K562 (cell line): ENCODE data around the gene TTC24. TPM values are rescaled to one million over a fixed set of nuclear protein-coding genes. Genes with fewer than 3 reads are reported as not detected.

Experiments
- CBFA2T2 ChIP-seq: fragments of 450-650 bp; conservative IDR thresholded peaks from 2 replicates; pipeline ENCODE4 v1.6.1; 2017; ENCODE audit warnings: mild to moderate bottlenecking
- CCNT2 ChIP-seq: IDR thresholded peaks from 2 replicates; pipeline ENCODE4 v1.6.1; 2011; ENCODE audit warnings: borderline replicate concordance, low read depth, mild to moderate bottlenecking, moderate library complexity, mixed read lengths, low read length; ENCODE audit not compliant: insufficient read length; ENCODE audit errors: extremely low read depth
- CHD4 ChIP-seq: fragments of 200-600 bp; sonication (generic); IDR thresholded peaks from 3 replicates; pipeline ENCODE4 v1.6.1; 2012; ENCODE audit warnings: low read depth, mild to moderate bottlenecking, mixed read lengths, low read length, inconsistent platforms; ENCODE audit not compliant: insufficient read depth, insufficient replicate concordance, poor library complexity, severe bottlenecking
- GTF2E2 ChIP-seq: fragments of 200-800 bp; sonication (Bioruptor generic); IDR thresholded peaks from 2 replicates; pipeline ENCODE4 v1.6.1; 2016; ENCODE audit warnings: missing genetic modification characterization, missing compliant biosample characterization
- HNRNPK ChIP-seq: fragments of 200-400 bp; formaldehyde crosslinking; IDR thresholded peaks from one replicate; pipeline ENCODE4 v1.6.1; 2018; ENCODE audit warnings: mild to moderate bottlenecking, low read depth, low read length; ENCODE audit not compliant: poor library complexity, severe bottlenecking
- LARP7 ChIP-seq: fragments of 450-650 bp; IDR thresholded peaks from 2 replicates; pipeline ENCODE4 v1.6.1; 2016
- NCOA1 ChIP-seq: fragments of 450-650 bp; IDR thresholded peaks from 2 replicates; pipeline ENCODE4 v1.6.1; 2016; ENCODE audit warnings: low read depth
- NFXL1 ChIP-seq: fragments of 450-650 bp; formaldehyde crosslinking; IDR thresholded peaks from 2 replicates; pipeline ENCODE4 v1.4.0; 2021; ENCODE audit warnings: mild to moderate bottlenecking
- PHB ChIP-seq: fragments of 250-450 bp; sonication (Bioruptor Pico); IDR thresholded peaks from 2 replicates; pipeline ENCODE4 v1.5.0; 2021
- RBM22 ChIP-seq: fragments of 200-400 bp; formaldehyde crosslinking; IDR thresholded peaks from 2 replicates; pipeline ENCODE4 v1.6.1; 2018; ENCODE audit warnings: low read length, low read depth; ENCODE audit not compliant: poor library complexity, severe bottlenecking
- SIN3A ChIP-seq, 2 experiments: fragments of 150-350 bp in 1 of 2; IDR thresholded peaks; 2 replicates each; pipeline ENCODE4 v1.6.1; 2011 to 2016; ENCODE audit warnings: borderline replicate concordance in 2 of 2, low read depth in 2 of 2, low read length in 2 of 2, mild to moderate bottlenecking in 2 of 2, moderate library complexity in 2 of 2; ENCODE audit not compliant: control insufficient read depth in 1 of 2
- SIRT6 ChIP-seq: IDR thresholded peaks from one replicate; pipeline ENCODE4 v1.6.1; 2012; ENCODE audit warnings: low read depth, mild to moderate bottlenecking, control low read depth, inconsistent platforms, low read length, moderate library complexity
- SREBF2 ChIP-seq: sonication (generic); formaldehyde crosslinking; IDR thresholded peaks from 2 replicates; pipeline ENCODE4 v1.4.0; 2020; ENCODE audit warnings: mild to moderate bottlenecking, missing genetic modification reagents
- VEZF1 ChIP-seq: fragments of 200-800 bp; sonication (Bioruptor generic); IDR thresholded peaks from 2 replicates; pipeline ENCODE4 v1.6.1; 2017; ENCODE audit warnings: missing genetic modification characterization, missing compliant biosample characterization
- ZFPM2 ChIP-seq: fragments of 250-450 bp; sonication (Bioruptor Pico); IDR thresholded peaks from 2 replicates; pipeline ENCODE4 v1.5.1; 2022; ENCODE audit warnings: mild to moderate bottlenecking
- ZNF146 ChIP-seq: IDR thresholded peaks from one replicate; pipeline ENCODE4 v1.6.1; 2018; ENCODE audit warnings: missing compliant biosample characterization; ENCODE audit not compliant: unreplicated experiment
- ZNF445 ChIP-seq: fragments of 250-450 bp; sonication (Bioruptor Pico); IDR thresholded peaks from 2 replicates; pipeline ENCODE4 v1.4.0; 2020; ENCODE audit warnings: low read depth, mild to moderate bottlenecking, moderate library complexity
- polyA plus RNA-seq, 8 experiments: library from polyadenylated mRNA; depleted of rRNA in 4 of 8; stranded (reverse) in 5 of 8; unstranded in 3 of 8; fragments of >200 nt; fragmentation: Nextera tagmentation in 2 of 8; fragmentation: Illumina TruSeq in 1 of 8; extraction: Ambion mirVana in 2 of 8; extraction: Trizol in 1 of 8; gene quantifications; 2 replicates each; pipeline versions ENCODE4 v1.2.1 to v1.2.3, GENCODE V29; 2011 to 2014; ENCODE audit warnings: inconsistent platforms in 1 of 8, missing spikeins in 1 of 8
- total RNA-seq, 7 experiments: library from RNA; depleted of rRNA in 6 of 7; stranded (reverse); fragments of >200 nt in 6 of 7; fragmentation: Illumina TruSeq in 2 of 7; extraction: Trizol in 2 of 7; gene quantifications; 2 replicates each; pipeline versions ENCODE4 v1.2.1 to v1.2.3, GENCODE V29; 2011 to 2021; ENCODE audit warnings: low replicate concordance in 1 of 7
- TF ChIP-seq, protein P1 (sequence below): fragments of 450-650 bp; formaldehyde crosslinking; IDR thresholded peaks from 2 replicates; pipeline ENCODE4 v1.4.0; 2020; ENCODE audit warnings: mild to moderate bottlenecking, moderate library complexity
- TF ChIP-seq, protein P2 (sequence below): sonication (generic); formaldehyde crosslinking; IDR thresholded peaks from 2 replicates; pipeline ENCODE4 v1.8.0; 2022; ENCODE audit warnings: missing genetic modification reagents, mild to moderate bottlenecking, borderline replicate concordance
- TF ChIP-seq, protein P3 (sequence below), 2 experiments: fragments of 450-650 bp; conservative IDR thresholded peaks; 2 replicates each; pipeline ENCODE4 v1.6.1; 2017; ENCODE audit warnings: mild to moderate bottlenecking in 2 of 2, moderate library complexity in 2 of 2
- TF ChIP-seq, protein P4 (sequence below): fragments of 450-650 bp; IDR thresholded peaks from one replicate; pipeline ENCODE4 v1.6.1; 2018; ENCODE audit warnings: mild to moderate bottlenecking, moderate library complexity; ENCODE audit not compliant: partially characterized antibody

The TTC24 gene
- total and polyA plus RNA-seq, 9 of the 15 experiments (the other 6 are each of a cell fraction or from before 2014, with no cell fraction given): not detected

GRCh38 chr1:156592158-156592909 lies 12.8 kb downstream of the TTC24 start (continued):
- TF ChIP-seq, protein P1, sequence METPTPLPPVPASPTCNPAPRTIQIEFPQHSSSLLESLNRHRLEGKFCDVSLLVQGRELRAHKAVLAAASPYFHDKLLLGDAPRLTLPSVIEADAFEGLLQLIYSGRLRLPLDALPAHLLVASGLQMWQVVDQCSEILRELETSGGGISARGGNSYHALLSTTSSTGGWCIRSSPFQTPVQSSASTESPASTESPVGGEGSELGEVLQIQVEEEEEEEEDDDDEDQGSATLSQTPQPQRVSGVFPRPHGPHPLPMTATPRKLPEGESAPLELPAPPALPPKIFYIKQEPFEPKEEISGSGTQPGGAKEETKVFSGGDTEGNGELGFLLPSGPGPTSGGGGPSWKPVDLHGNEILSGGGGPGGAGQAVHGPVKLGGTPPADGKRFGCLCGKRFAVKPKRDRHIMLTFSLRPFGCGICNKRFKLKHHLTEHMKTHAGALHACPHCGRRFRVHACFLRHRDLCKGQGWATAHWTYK (CRISPR knock-in tag): no peak
- TF ChIP-seq, protein P2, sequence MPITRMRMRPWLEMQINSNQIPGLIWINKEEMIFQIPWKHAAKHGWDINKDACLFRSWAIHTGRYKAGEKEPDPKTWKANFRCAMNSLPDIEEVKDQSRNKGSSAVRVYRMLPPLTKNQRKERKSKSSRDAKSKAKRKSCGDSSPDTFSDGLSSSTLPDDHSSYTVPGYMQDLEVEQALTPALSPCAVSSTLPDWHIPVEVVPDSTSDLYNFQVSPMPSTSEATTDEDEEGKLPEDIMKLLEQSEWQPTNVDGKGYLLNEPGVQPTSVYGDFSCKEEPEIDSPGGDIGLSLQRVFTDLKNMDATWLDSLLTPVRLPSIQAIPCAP: no peak
- no peak for TF ChIP-seq NCOA1
- no peak for TF ChIP-seq CHD4
- TF ChIP-seq, protein P3, sequence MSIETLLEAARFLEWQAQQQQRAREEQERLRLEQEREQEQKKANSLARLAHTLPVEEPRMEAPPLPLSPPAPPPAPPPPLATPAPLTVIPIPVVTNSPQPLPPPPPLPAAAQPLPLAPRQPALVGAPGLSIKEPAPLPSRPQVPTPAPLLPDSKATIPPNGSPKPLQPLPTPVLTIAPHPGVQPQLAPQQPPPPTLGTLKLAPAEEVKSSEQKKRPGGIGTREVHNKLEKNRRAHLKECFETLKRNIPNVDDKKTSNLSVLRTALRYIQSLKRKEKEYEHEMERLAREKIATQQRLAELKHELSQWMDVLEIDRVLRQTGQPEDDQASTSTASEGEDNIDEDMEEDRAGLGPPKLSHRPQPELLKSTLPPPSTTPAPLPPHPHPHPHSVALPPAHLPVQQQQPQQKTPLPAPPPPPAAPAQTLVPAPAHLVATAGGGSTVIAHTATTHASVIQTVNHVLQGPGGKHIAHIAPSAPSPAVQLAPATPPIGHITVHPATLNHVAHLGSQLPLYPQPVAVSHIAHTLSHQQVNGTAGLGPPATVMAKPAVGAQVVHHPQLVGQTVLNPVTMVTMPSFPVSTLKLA (conservative IDR thresholded peaks at IDR 0.05): no peak
- TF ChIP-seq ZNF445 (CRISPR knock-in tag): no peak
- TF ChIP-seq CCNT2: no peak
- TF ChIP-seq LARP7: no peak
- TF ChIP-seq GTF2E2 (tag): no peak
- TF ChIP-seq RBM22: no peak
- TF ChIP-seq SIN3A (IDR thresholded peaks at IDR 0.05; ENCODE audit: borderline replicate concordance in 2 of 2, control insufficient read depth in 1 of 2, low read depth in 2 of 2, low read length in 2 of 2): no peak; a peak in 1 of 4 replicates
- TF ChIP-seq SREBF2 (CRISPR knock-in tag): no peak
- TF ChIP-seq NFXL1 (CRISPR knock-in tag): no peak
- TF ChIP-seq ZNF146 (CRISPR knock-in tag): no peak
- TF ChIP-seq, protein P4, sequence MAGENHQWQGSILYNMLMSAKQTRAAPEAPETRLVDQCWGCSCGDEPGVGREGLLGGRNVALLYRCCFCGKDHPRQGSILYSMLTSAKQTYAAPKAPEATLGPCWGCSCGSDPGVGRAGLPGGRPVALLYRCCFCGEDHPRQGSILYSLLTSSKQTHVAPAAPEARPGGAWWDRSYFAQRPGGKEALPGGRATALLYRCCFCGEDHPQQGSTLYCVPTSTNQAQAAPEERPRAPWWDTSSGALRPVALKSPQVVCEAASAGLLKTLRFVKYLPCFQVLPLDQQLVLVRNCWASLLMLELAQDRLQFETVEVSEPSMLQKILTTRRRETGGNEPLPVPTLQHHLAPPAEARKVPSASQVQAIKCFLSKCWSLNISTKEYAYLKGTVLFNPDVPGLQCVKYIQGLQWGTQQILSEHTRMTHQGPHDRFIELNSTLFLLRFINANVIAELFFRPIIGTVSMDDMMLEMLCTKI: no peak
- no peak for TF ChIP-seq HNRNPK
- TF ChIP-seq SIRT6: no peak
- 0 out of 2 replicates have a peak, but pooled peaks have one; percentile 0 for TF ChIP-seq PHB
- no peak for TF ChIP-seq CBFA2T2
- no peak for TF ChIP-seq VEZF1 (CRISPR knock-in tag)
- no peak for TF ChIP-seq ZFPM2 (CRISPR knock-in tag)
